Measurements from ENCODE around the gene ARHGEF9.
"Not testable (repeated sequence)": the region's sequence is repeated elsewhere in the genome, so short reads cannot be mapped to it uniquely, and the experiment has no call there.

The ARHGEF9 gene

GRCh38 chrX:63784902-63785707 lies at the start of gene ARHGEF9:
Gene ARHGEF9, minus strand, starts transcription at chrX:63785214. Its CDS starts 69 bp downstream, at chrX:63785145.
- DNase-seq (no peak), ATAC-seq (no peak)

- not testable (repeated sequence) for DNase-seq, ATAC-seq
These were observed 40.4 kb upstream of the ARHGEF9 start for GRCh38 chrX:63825446-63825845.

- DNase-seq (no peak), ATAC-seq (no peak)
These were observed 33.1 kb upstream of the ARHGEF9 start for GRCh38 chrX:63818156-63818555.

- ATAC-seq (no peak), DNase-seq (no peak)
These were observed 32.7 kb upstream of the ARHGEF9 start for GRCh38 chrX:63817696-63818095.

GRCh38 chrX:63812823-63813222 lies 27.8 kb upstream of the ARHGEF9 start:
- ATAC-seq (no peak), DNase-seq (no peak)

GRCh38 chrX:63810746-63811145 lies 25.7 kb upstream of the ARHGEF9 start:
- DNase-seq: no peak
- no peak for ATAC-seq

- no peak for DNase-seq
- no peak for ATAC-seq
These were observed 24.2 kb upstream of the ARHGEF9 start for GRCh38 chrX:63809173-63809572.

GRCh38 chrX:63795406-63795805 lies 10.4 kb upstream of the ARHGEF9 start:
- ATAC-seq: peak; percentile 63
- not testable (repeated sequence) for DNase-seq

GRCh38 chrX:63785708-63786040 lies 660 bp upstream of the ARHGEF9 start:
- ATAC-seq: no peak

GRCh38 chrX:63784346-63784901 lies 590 bp downstream of the ARHGEF9 start:
- ATAC-seq: no peak
- no peak for DNase-seq

More at GRCh38 chrX:63785708-63786040, 660 bp upstream of the ARHGEF9 start:
- no peak for DNase-seq

- ATAC-seq: no peak
- DNase-seq: no peak
These were observed 2.5 kb downstream of the ARHGEF9 start for GRCh38 chrX:63782515-63782914.

GRCh38 chrX:63768760-63769159 lies 16.3 kb downstream of the ARHGEF9 start:
- DNase-seq (no peak), ATAC-seq (no peak)

- ATAC-seq (no peak), DNase-seq (no peak)
These were observed 19.3 kb downstream of the ARHGEF9 start for GRCh38 chrX:63765712-63766111.

GRCh38 chrX:63764946-63765345 lies 20.1 kb downstream of the ARHGEF9 start:
- ATAC-seq: no peak
- DNase-seq: no peak

GRCh38 chrX:63761639-63762038 lies 23.4 kb downstream of the ARHGEF9 start:
- no peak for DNase-seq

GRCh38 chrX:63758011-63758410 lies 27.0 kb downstream of the ARHGEF9 start:
- DNase-seq: no peak
- no peak for ATAC-seq

More at GRCh38 chrX:63761639-63762038, 23.4 kb downstream of the ARHGEF9 start:
- peak; percentile 46 for ATAC-seq

GRCh38 chrX:63755892-63756291 lies 29.1 kb downstream of the ARHGEF9 start:
- DNase-seq: no peak

GRCh38 chrX:63754860-63755579 lies 30.0 kb downstream of the ARHGEF9 start:
- peak; percentile 97 for ATAC-seq
- peak; percentile 83 for DNase-seq

More at GRCh38 chrX:63755892-63756291, 29.1 kb downstream of the ARHGEF9 start:
- ATAC-seq: peak; percentile 37

GRCh38 chrX:63754136-63754859 lies 30.7 kb downstream of the ARHGEF9 start:
- DNase-seq (peak; percentile 29), ATAC-seq (peak; percentile 45)

GRCh38 chrX:63751481-63751880 lies 33.5 kb downstream of the ARHGEF9 start:
- ATAC-seq: no peak
- no peak for DNase-seq

GRCh38 chrX:63750811-63751210 lies 34.2 kb downstream of the ARHGEF9 start:
- ATAC-seq: no peak

GRCh38 chrX:63747331-63747730 lies 37.7 kb downstream of the ARHGEF9 start:
- ATAC-seq: no peak
- no peak for DNase-seq

More at GRCh38 chrX:63750811-63751210, 34.2 kb downstream of the ARHGEF9 start:
- no peak for DNase-seq

Data from stimulated activated naive CD8-positive, alpha-beta T cell treated with anti-CD3 and anti-CD28 coated beads, Interleukin-15, Interleukin-2, amounts not matched to agents 100 U/mL and 50 U/mL, for 24 hours (primary cell).